Measurements from ENCODE around the gene FUNDC2.
"Not testable (repeated sequence)": the region's sequence is repeated elsewhere in the genome, so short reads cannot be mapped to it uniquely, and the experiment has no call there.

The FUNDC2 gene

GRCh38 chrX:155000841-155001240 lies 25.8 kb upstream of the FUNDC2 start:
- no peak overlapping the region for H3K9ac ChIP-seq (ENCODE audit: low read length)
- H3K36me3 ChIP-seq (ENCODE audit: control insufficient read depth, insufficient read depth, low read length, severe bottlenecking): no peaks in the 10 kb centered on the region
- H3K4me3 ChIP-seq (ENCODE audit: low read length): no peak overlapping the region
- H3K27me3 ChIP-seq (replicated peaks; ENCODE audit: control insufficient read depth, insufficient read depth, low read length): no peaks in the 10 kb centered on the region
- peaks cover 10% of the 10 kb centered on the region for H3K9me3 ChIP-seq (ENCODE audit: control insufficient read depth, low read length)
- no peak for DNase-seq (ENCODE audit: low read depth)
- H3K4me1 ChIP-seq (ENCODE audit: control insufficient read depth, insufficient read depth, low read length): peaks cover 4% of the 10 kb centered on the region

GRCh38 chrX:155001873-155002272 lies 24.8 kb upstream of the FUNDC2 start:
- DNase-seq (ENCODE audit: low read depth): no peak
- peaks cover 10% of the 10 kb centered on the region for H3K9me3 ChIP-seq (ENCODE audit: control insufficient read depth, low read length)
- no peaks in the 10 kb centered on the region for H3K27me3 ChIP-seq (replicated peaks; ENCODE audit: control insufficient read depth, insufficient read depth, low read length)
- H3K36me3 ChIP-seq (ENCODE audit: control insufficient read depth, insufficient read depth, low read length, severe bottlenecking): no peaks in the 10 kb centered on the region
- no peak overlapping the region for H3K4me3 ChIP-seq (ENCODE audit: low read length)
- H3K9ac ChIP-seq (ENCODE audit: low read length): no peak overlapping the region
- H3K4me1 ChIP-seq (ENCODE audit: control insufficient read depth, insufficient read depth, low read length): peaks cover 5% of the 10 kb centered on the region

DNA sequence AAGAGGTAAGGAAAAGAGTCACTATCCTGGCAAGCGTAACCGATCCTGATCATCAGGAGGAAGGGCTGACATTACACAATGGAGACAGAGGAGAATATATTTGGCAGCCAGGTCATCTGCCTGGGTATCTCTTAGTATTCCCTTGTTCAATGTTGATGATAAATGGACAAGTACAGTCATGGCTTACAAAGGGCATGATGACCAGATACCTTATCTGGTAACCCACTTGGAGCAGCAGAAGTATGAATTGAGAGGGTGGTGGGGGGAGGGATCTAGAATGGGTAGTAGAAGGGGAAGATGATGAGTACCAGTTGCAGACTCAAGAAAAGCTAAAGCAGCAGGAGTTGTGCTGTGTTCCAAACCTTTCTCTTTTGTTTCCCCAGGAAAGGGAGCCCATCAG lies 21.5 kb upstream of the FUNDC2 start:
- no peaks in the 10 kb centered on the region for H3K36me3 ChIP-seq (ENCODE audit: control insufficient read depth, insufficient read depth, low read length, severe bottlenecking)
- peaks cover 5% of the 10 kb centered on the region for H3K4me1 ChIP-seq (ENCODE audit: control insufficient read depth, insufficient read depth, low read length)
- DNase-seq (ENCODE audit: low read depth): no peak
- no peaks in the 10 kb centered on the region for H3K27me3 ChIP-seq (replicated peaks; ENCODE audit: control insufficient read depth, insufficient read depth, low read length)
- no peaks in the 10 kb centered on the region for H3K9me3 ChIP-seq (ENCODE audit: control insufficient read depth, low read length)
- H3K4me3 ChIP-seq (ENCODE audit: low read length): no peak overlapping the region
- H3K9ac ChIP-seq (ENCODE audit: low read length): no peak overlapping the region

GRCh38 chrX:155006379-155006778 lies 20.3 kb upstream of the FUNDC2 start:
- not testable (repeated sequence) for H3K27me3 ChIP-seq (replicated peaks; ENCODE audit: control insufficient read depth, insufficient read depth, low read length); DNase-seq (ENCODE audit: low read depth); H3K9ac ChIP-seq (ENCODE audit: low read length); H3K36me3 ChIP-seq (ENCODE audit: control insufficient read depth, insufficient read depth, low read length, severe bottlenecking); H3K4me3 ChIP-seq (ENCODE audit: low read length); H3K9me3 ChIP-seq (ENCODE audit: control insufficient read depth, low read length); H3K4me1 ChIP-seq (ENCODE audit: control insufficient read depth, insufficient read depth, low read length)

DNA sequence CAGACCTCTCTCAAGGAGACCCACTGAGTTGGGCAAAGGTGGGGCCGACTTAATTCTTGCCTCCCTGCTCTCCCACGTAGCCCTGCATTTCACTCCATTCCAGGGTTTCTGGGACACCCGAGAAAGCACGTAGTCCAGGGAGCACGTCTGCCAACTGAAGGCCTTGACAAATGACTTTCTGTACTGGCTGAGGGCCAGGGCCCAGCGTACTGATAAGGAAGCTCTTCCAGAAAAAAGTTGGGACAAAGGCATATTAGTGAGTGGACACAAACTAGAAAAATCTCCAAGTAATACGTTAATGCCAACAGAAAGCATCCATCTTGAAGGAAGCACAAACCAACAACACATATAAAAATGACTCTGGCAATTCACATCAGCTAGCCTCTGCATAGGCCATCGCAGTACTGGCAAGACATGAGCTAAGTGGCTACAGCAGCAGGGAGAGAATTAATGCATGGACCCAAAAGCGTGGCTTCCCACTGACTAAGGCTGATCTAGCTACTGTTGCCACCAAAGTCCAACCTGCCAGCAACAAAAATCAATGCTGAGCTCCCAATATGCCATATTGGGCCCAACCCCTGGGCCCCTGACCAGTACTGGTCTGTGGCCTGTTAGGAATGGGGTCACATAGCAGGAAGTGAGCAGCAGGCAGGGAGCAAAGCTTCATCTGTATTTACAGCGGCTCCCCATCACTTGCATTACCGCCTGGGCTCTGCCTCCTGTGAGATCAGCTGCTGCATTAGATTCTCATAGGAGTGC lies 19.6 kb upstream of the FUNDC2 start:
- H3K36me3 ChIP-seq (ENCODE audit: control insufficient read depth, insufficient read depth, low read length, severe bottlenecking); H3K9me3 ChIP-seq (ENCODE audit: control insufficient read depth, low read length); H3K27me3 ChIP-seq (replicated peaks; ENCODE audit: control insufficient read depth, insufficient read depth, low read length); H3K9ac ChIP-seq (ENCODE audit: low read length); H3K4me3 ChIP-seq (ENCODE audit: low read length); H3K4me1 ChIP-seq (ENCODE audit: control insufficient read depth, insufficient read depth, low read length); DNase-seq (ENCODE audit: low read depth): not testable (repeated sequence)

GRCh38 chrX:155008578-155008977 lies 18.1 kb upstream of the FUNDC2 start:
- not testable (repeated sequence) for DNase-seq (ENCODE audit: low read depth); H3K9ac ChIP-seq (ENCODE audit: low read length); H3K9me3 ChIP-seq (ENCODE audit: control insufficient read depth, low read length); H3K4me3 ChIP-seq (ENCODE audit: low read length); H3K36me3 ChIP-seq (ENCODE audit: control insufficient read depth, insufficient read depth, low read length, severe bottlenecking); H3K4me1 ChIP-seq (ENCODE audit: control insufficient read depth, insufficient read depth, low read length); H3K27me3 ChIP-seq (replicated peaks; ENCODE audit: control insufficient read depth, insufficient read depth, low read length)

- DNase-seq (ENCODE audit: low read depth): no peak
- H3K9ac ChIP-seq (ENCODE audit: low read length): no peak overlapping the region
- H3K27me3 ChIP-seq (replicated peaks; ENCODE audit: control insufficient read depth, insufficient read depth, low read length): no peaks in the 10 kb centered on the region
- no peak overlapping the region for H3K4me3 ChIP-seq (ENCODE audit: low read length)
- peaks cover 9% of the 10 kb centered on the region for H3K4me1 ChIP-seq (ENCODE audit: control insufficient read depth, insufficient read depth, low read length)
- no peaks in the 10 kb centered on the region for H3K9me3 ChIP-seq (ENCODE audit: control insufficient read depth, low read length)
- no peaks in the 10 kb centered on the region for H3K36me3 ChIP-seq (ENCODE audit: control insufficient read depth, insufficient read depth, low read length, severe bottlenecking)
These were observed 16.6 kb upstream of the FUNDC2 start for GRCh38 chrX:155009994-155010472.

- Histone ChIP-seq H3K27me3 (replicated peaks; ENCODE audit: control insufficient read depth, insufficient read depth, low read length) (no peaks in the 10 kb centered on the region), H3K4me3 (ENCODE audit: low read length) (no peak overlapping the region), H3K9ac (ENCODE audit: low read length) (no peak overlapping the region), H3K9me3 (ENCODE audit: control insufficient read depth, low read length) (no peaks in the 10 kb centered on the region), H3K4me1 (ENCODE audit: control insufficient read depth, insufficient read depth, low read length) (no peaks in the 10 kb centered on the region), H3K36me3 (ENCODE audit: control insufficient read depth, insufficient read depth, low read length, severe bottlenecking) (no peaks in the 10 kb centered on the region)
- DNase-seq (ENCODE audit: low read depth): no peak
These were observed 6.1 kb upstream of the FUNDC2 start for GRCh38 chrX:155020591-155020990.

DNA sequence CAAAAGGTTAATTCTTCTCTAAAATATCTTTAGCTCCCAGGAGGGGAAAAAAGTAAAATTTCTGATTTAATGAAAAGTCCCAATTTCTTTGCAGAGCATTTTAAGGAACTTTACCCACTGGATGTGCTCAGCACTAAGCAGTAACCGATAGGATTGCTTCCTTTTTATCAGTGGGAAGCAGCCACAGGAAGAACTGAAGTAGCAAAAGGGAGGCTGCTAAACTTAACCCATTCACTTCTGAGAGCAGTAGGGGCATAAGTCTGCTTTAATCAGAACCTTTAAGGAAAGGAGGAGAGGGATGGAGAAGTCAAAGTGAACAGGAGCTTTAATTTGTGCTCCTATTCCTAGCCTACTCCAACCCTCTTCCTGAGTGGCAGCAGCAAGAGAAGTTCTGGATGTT lies 4.1 kb upstream of the FUNDC2 start, which contains the start of gene F8:
Gene F8 (minus strand): TSS at position 139 of the 400 bp plus-strand sequence. CDS start 171 bp downstream, outside the sequence.
- H3K4me3 ChIP-seq (ENCODE audit: low read length): no peak within 1 kb of the TSS
- no peak for DNase-seq (ENCODE audit: low read depth)
- H3K4me1 ChIP-seq (ENCODE audit: control insufficient read depth, insufficient read depth, low read length): no peaks in the 10 kb centered on the region

GRCh38 chrX:155023907-155024833 lies 2.5 kb upstream of the FUNDC2 start:
- Histone ChIP-seq H3K9ac (ENCODE audit: low read length) (no peak overlapping the region), H3K9me3 (ENCODE audit: control insufficient read depth, low read length) (no peaks in the 10 kb centered on the region), H3K4me3 (ENCODE audit: low read length) (no peak overlapping the region), H3K36me3 (ENCODE audit: control insufficient read depth, insufficient read depth, low read length, severe bottlenecking) (no peaks in the 10 kb centered on the region), H3K4me1 (ENCODE audit: control insufficient read depth, insufficient read depth, low read length) (peaks cover 12% of the 10 kb centered on the region), H3K27me3 (replicated peaks; ENCODE audit: control insufficient read depth, insufficient read depth, low read length) (no peaks in the 10 kb centered on the region)
- no peak for DNase-seq (ENCODE audit: low read depth)

More for the DNA sequence above, 4.1 kb upstream of the FUNDC2 start, which contains the start of gene F8:
- Histone ChIP-seq H3K36me3 (ENCODE audit: control insufficient read depth, insufficient read depth, low read length, severe bottlenecking) (no peaks in the 10 kb centered on the region), H3K9ac (ENCODE audit: low read length) (no peak within 1 kb of the TSS), H3K27me3 (replicated peaks; ENCODE audit: control insufficient read depth, insufficient read depth, low read length) (no peaks in the 10 kb centered on the region), H3K9me3 (ENCODE audit: control insufficient read depth, low read length) (no peaks in the 10 kb centered on the region)

DNA sequence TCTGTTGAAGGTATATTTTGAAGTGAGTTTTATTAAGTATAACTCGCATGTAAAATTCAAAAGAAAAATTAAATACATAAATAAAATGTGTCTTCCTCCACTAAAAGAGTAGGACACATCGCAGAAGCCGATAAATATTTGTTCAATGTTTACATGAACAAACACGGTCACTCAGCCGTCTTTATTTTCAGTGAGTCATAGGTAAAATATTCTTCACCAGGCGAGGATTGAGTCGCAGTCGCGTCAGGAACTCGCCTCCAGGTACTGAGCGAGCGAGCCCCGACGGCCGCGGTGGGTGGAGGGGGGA lies 271 bp upstream of the FUNDC2 start:
- DNase-seq (ENCODE audit: low read depth): no peak
- Histone ChIP-seq H3K9ac (ENCODE audit: low read length) (peak overlapping the region; percentile 86), H3K27me3 (replicated peaks; ENCODE audit: control insufficient read depth, insufficient read depth, low read length) (no peaks in the 10 kb centered on the region), H3K9me3 (ENCODE audit: control insufficient read depth, low read length) (no peaks in the 10 kb centered on the region), H3K36me3 (ENCODE audit: control insufficient read depth, insufficient read depth, low read length, severe bottlenecking) (no peaks in the 10 kb centered on the region), H3K4me3 (ENCODE audit: low read length) (peak overlapping the region; percentile 88), H3K4me1 (ENCODE audit: control insufficient read depth, insufficient read depth, low read length) (peaks cover 12% of the 10 kb centered on the region)
